HepG2 (cell line): ENCODE data around the gene FURIN.

Experiments
- ATF1 ChIP-seq: IDR thresholded peaks from 2 replicates; pipeline ENCODE4 v1.6.1; 2016; ENCODE audit warnings: mild to moderate bottlenecking, control low read depth
- BRCA1 ChIP-seq: sonication (generic); formaldehyde crosslinking; IDR thresholded peaks from 2 replicates; pipeline ENCODE4 v1.4.0; 2020; ENCODE audit warnings: missing genetic modification reagents
- ETV6 ChIP-seq: sonication (generic); formaldehyde crosslinking; conservative IDR thresholded peaks from 2 replicates; pipeline ENCODE4 v1.4.0; 2020; ENCODE audit warnings: missing genetic modification reagents
- EZH2 ChIP-seq: conservative IDR thresholded peaks from 2 replicates; pipeline ENCODE4 v1.6.1; 2012; ENCODE audit warnings: mild to moderate bottlenecking, low read depth, low read length, moderate library complexity
- ISL2 ChIP-seq: sonication (generic); formaldehyde crosslinking; IDR thresholded peaks from 2 replicates; pipeline ENCODE4 v1.5.0; 2020; ENCODE audit warnings: missing genetic modification reagents
- NR2F6 ChIP-seq, 2 experiments: IDR thresholded peaks; 2 replicates each; pipeline ENCODE4 v1.6.1; 2016; ENCODE audit warnings: antibody characterized with exemption in 1 of 2, mild to moderate bottlenecking in 1 of 2
- PAWR ChIP-seq: sonication (generic); formaldehyde crosslinking; IDR thresholded peaks from 2 replicates; pipeline ENCODE4 v1.4.0; 2020; ENCODE audit warnings: missing genetic modification reagents, mild to moderate bottlenecking, borderline replicate concordance
- ZBTB26 ChIP-seq: IDR thresholded peaks from 2 replicates; pipeline ENCODE4 v1.6.1; 2016; ENCODE audit warnings: missing compliant biosample characterization, missing genetic modification reagents, borderline replicate concordance
- ZBTB7A ChIP-seq: sonication (generic); formaldehyde crosslinking; IDR thresholded peaks from 2 replicates; pipeline ENCODE4 v1.8.0; 2022; ENCODE audit warnings: mild to moderate bottlenecking, missing genetic modification reagents
- ZFP37 ChIP-seq: sonication (generic); formaldehyde crosslinking; IDR thresholded peaks from 2 replicates; pipeline ENCODE4 v1.4.0; 2020; ENCODE audit warnings: missing genetic modification reagents, borderline replicate concordance
- ZKSCAN5 ChIP-seq: sonication (generic); formaldehyde crosslinking; IDR thresholded peaks from 2 replicates; pipeline ENCODE4 v1.5.1; 2020; ENCODE audit warnings: mild to moderate bottlenecking, missing genetic modification reagents
- ZNF143 ChIP-seq: sonication (generic); formaldehyde crosslinking; IDR thresholded peaks from 2 replicates; pipeline ENCODE4 v1.4.0; 2020; ENCODE audit warnings: missing genetic modification reagents
- TF ChIP-seq, protein P1 (sequence below): sonication (generic); formaldehyde crosslinking; IDR thresholded peaks from 2 replicates; pipeline ENCODE4 v1.5.0; 2020; ENCODE audit warnings: mild to moderate bottlenecking, missing genetic modification reagents, moderate library complexity

DNA sequence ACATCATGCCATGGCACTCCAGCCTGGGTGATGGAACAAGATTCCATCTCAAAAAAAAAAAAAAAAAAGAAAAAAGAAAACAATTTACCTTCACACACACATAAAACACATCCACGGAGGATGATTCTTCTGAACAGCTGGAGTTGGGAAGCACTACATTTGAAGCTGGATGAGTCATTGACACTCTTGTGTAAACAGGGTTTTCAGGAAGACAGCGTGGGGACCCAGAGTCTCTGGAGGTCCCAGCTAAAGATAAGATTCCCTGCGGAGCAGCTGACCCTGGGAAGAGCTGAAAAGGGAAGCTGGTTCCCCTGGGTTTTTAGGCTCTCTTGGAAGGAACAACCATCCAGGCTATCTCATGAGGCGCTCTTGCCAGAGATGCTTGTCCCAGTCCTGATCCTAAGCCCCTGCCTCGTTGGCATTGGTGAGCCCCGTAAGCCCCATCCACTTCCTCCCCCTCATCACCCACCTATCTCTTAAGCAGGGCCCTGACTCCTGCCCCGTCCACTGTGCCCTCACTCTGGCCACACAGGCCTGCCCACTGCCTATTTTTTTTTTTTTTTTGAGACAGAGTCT, 32.0 kb upstream of the FURIN start:
- TF ChIP-seq ISL2 (CRISPR knock-in tag) = no peak
- no peak for TF ChIP-seq ZBTB26
- no peak for TF ChIP-seq ZNF143 (CRISPR knock-in tag)
- TF ChIP-seq EZH2 = no peak
- TF ChIP-seq PAWR = no peak
- no peak for TF ChIP-seq ZBTB7A (CRISPR knock-in tag)
- TF ChIP-seq, protein P1, sequence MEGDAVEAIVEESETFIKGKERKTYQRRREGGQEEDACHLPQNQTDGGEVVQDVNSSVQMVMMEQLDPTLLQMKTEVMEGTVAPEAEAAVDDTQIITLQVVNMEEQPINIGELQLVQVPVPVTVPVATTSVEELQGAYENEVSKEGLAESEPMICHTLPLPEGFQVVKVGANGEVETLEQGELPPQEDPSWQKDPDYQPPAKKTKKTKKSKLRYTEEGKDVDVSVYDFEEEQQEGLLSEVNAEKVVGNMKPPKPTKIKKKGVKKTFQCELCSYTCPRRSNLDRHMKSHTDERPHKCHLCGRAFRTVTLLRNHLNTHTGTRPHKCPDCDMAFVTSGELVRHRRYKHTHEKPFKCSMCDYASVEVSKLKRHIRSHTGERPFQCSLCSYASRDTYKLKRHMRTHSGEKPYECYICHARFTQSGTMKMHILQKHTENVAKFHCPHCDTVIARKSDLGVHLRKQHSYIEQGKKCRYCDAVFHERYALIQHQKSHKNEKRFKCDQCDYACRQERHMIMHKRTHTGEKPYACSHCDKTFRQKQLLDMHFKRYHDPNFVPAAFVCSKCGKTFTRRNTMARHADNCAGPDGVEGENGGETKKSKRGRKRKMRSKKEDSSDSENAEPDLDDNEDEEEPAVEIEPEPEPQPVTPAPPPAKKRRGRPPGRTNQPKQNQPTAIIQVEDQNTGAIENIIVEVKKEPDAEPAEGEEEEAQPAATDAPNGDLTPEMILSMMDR (CRISPR knock-in tag) = no peak
- no peak for TF ChIP-seq ATF1 (CRISPR knock-in tag)
- TF ChIP-seq ZFP37 (CRISPR knock-in tag) = no peak
- TF ChIP-seq ETV6 (CRISPR knock-in tag) = no peak
- TF ChIP-seq BRCA1 (CRISPR knock-in tag) = no peak
- no peak for TF ChIP-seq NR2F6 (IDR thresholded peaks at IDR 0.05)
- TF ChIP-seq NR2F6 (CRISPR knock-in tag; IDR thresholded peaks at IDR 0.05) = no peak
- TF ChIP-seq ZKSCAN5 (CRISPR knock-in tag) = no peak
